ENCODE measurements around the gene MMP15.

The MMP15 gene

GRCh38 chr16:58019866-58020538 is 5.6 kb upstream of the MMP15 start:
- no peak for DNase-seq

GRCh38 chr16:58020628-58021521 is 4.7 kb upstream of the MMP15 start:
- peak; percentile 34 for DNase-seq

GRCh38 chr16:58021661-58022551 is 3.6 kb upstream of the MMP15 start:
- DNase-seq: peak; percentile 61

- peak; percentile 68 for DNase-seq
Measured at GRCh38 chr16:58022601-58023371, 2.8 kb upstream of the MMP15 start.

GRCh38 chr16:58024486-58025350 is 836 bp upstream of the MMP15 start:
- no peak for DNase-seq

GRCh38 chr16:58026139-58026704 is 668 bp downstream of the MMP15 start:
- DNase-seq: peak; percentile 40

GRCh38 chr16:58026705-58027160 is 1.2 kb downstream of the MMP15 start:
- no peak for DNase-seq

GRCh38 chr16:58027161-58027915 is 1.8 kb downstream of the MMP15 start:
- no peak for DNase-seq

- no peak for DNase-seq
Measured at GRCh38 chr16:58027916-58028455, 2.4 kb downstream of the MMP15 start.

GRCh38 chr16:58028541-58029070 is 3.1 kb downstream of the MMP15 start:
- DNase-seq: no peak

- DNase-seq: no peak
Measured at GRCh38 chr16:58029410-58029809, 3.9 kb downstream of the MMP15 start.

GRCh38 chr16:58030136-58030840 is 4.7 kb downstream of the MMP15 start:
- DNase-seq: no peak

GRCh38 chr16:58031016-58031800 is 5.7 kb downstream of the MMP15 start:
- no peak for DNase-seq

GRCh38 chr16:58032710-58033293 is 7.2 kb downstream of the MMP15 start:
- no peak for DNase-seq

GRCh38 chr16:58034128-58034685 is 8.7 kb downstream of the MMP15 start:
- no peak for DNase-seq

- DNase-seq: no peak
Measured at GRCh38 chr16:58034774-58035173, 9.2 kb downstream of the MMP15 start.
